Effector memory CD4-positive, alpha-beta T cell (primary cell): Measurements from ENCODE around the gene FAM184A.
A peak's percentile ranks its signal among the peaks of the same experiment; 100 is the strongest.
"Not testable (repeated sequence)": the region's sequence is repeated elsewhere in the genome, so short reads cannot be mapped to it uniquely, and the experiment has no call there.

Experiments used
- DNase-seq, 3 donors: peaks; one replicate each; pipeline ENCODE4 v3.0.0-alpha.2; 2020
- H3K27ac ChIP-seq: 2 replicates; pipeline ENCODE4 v1.7.0; 2013; ENCODE audit warnings: mild to moderate bottlenecking, low read length, moderate library complexity; ENCODE audit not compliant: insufficient read depth, poor library complexity, severe bottlenecking
- H3K27me3 ChIP-seq: replicated peaks from 2 replicates; pipeline ENCODE4 v1.7.0; 2013; ENCODE audit warnings: mild to moderate bottlenecking, low read length; ENCODE audit not compliant: insufficient read depth, control insufficient read depth, poor library complexity, severe bottlenecking
- H3K36me3 ChIP-seq: 2 replicates; pipeline ENCODE4 v1.7.0; 2013; ENCODE audit warnings: mild to moderate bottlenecking, low read length, moderate library complexity; ENCODE audit not compliant: control insufficient read depth, insufficient read depth
- H3K4me1 ChIP-seq: 2 replicates; pipeline ENCODE4 v1.7.0; 2013; ENCODE audit warnings: low read length, mild to moderate bottlenecking; ENCODE audit not compliant: control insufficient read depth, insufficient read depth, poor library complexity, severe bottlenecking
- H3K4me3 ChIP-seq: 2 replicates; pipeline ENCODE4 v1.7.0; 2013; ENCODE audit warnings: low read length, low read depth, mild to moderate bottlenecking; ENCODE audit not compliant: insufficient read depth, poor library complexity, severe bottlenecking
- H3K9me3 ChIP-seq: 2 replicates; pipeline ENCODE4 v1.7.0; 2013; ENCODE audit warnings: mild to moderate bottlenecking, low read length, moderate library complexity; ENCODE audit not compliant: control insufficient read depth

FAM184A gene

DNA sequence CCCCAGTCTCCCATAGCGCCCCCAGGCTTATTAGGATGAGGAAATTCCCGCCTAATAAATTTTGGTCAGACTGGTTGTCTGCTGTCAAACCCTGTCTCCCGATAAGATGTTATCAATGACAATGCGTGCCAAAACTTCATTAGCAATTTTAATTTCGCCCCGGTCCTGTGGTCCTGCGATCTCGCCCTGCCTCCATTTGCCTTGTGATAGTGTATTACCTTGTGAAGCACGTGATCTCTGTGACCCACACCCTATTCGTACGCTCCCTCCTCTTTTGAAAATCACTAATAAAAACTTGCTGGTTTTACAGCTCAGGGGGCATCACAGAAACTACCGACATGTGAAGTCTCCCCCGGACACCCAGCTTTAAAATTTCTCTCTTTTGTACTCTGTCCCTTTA lies 40.6 kb upstream of the FAM184A start:
- not testable (repeated sequence) for H3K36me3 ChIP-seq, H3K4me3 ChIP-seq, H3K27me3 ChIP-seq, DNase-seq, H3K4me1 ChIP-seq, H3K9me3 ChIP-seq, H3K27ac ChIP-seq

DNA sequence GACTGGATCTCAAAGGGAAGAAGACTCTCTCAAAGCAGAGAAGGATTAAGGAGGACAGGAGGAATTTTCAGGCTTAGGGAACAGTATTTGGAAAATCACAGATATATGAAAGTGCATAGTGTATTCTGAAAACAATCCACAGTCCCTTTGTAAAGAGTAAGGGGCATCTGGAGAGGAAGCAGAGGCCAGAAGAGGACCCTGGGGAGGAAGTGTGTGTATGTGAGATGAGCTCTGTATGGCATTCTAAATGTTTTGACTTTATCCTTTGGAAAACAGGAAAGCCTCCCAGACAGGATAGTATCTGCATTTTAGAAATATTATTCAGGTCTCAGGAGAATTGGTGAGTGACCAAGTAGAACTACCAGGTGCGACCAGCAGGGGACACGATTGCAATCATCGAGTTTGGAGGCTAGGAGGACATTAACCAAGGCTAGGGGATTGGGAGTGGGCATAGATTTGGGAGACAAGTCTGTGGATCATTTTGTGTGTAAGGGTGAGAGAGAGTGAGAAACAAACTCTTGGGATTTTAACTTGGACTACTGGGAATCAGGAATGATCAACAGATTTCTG lies 38.3 kb upstream of the FAM184A start:
- H3K27ac ChIP-seq: no peak overlapping the region
- no peak for DNase-seq
- H3K4me1 ChIP-seq: no peaks in the 10 kb centered on the region
- H3K4me3 ChIP-seq: no peak overlapping the region
- no peaks in the 10 kb centered on the region for H3K27me3 ChIP-seq
- no peaks in the 10 kb centered on the region for H3K36me3 ChIP-seq
- no peaks in the 10 kb centered on the region for H3K9me3 ChIP-seq

DNA sequence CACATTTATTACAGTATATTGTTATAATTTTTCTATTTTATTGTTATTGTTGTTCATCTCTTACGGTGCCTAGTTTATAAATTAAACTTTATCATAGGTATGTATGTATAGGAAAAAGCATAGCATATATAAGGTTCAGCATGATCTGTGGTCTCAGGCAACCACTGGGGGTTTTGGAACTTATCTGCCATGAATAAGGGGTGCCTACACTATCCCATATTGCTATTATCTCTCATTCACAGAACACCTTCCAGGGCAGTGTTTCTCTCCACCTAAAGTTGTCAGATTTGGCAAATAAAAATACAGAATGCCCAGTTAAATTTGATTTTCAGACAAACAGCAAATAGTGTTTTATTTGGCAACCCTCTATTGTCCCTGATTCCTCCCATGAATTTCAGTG lies 35.5 kb upstream of the FAM184A start:
- DNase-seq: no peak
- Histone ChIP-seq H3K4me3 (no peak overlapping the region), H3K27me3 (no peaks in the 10 kb centered on the region), H3K36me3 (no peaks in the 10 kb centered on the region), H3K27ac (no peak overlapping the region), H3K4me1 (peaks cover 3% of the 10 kb centered on the region), H3K9me3 (no peaks in the 10 kb centered on the region)

DNA sequence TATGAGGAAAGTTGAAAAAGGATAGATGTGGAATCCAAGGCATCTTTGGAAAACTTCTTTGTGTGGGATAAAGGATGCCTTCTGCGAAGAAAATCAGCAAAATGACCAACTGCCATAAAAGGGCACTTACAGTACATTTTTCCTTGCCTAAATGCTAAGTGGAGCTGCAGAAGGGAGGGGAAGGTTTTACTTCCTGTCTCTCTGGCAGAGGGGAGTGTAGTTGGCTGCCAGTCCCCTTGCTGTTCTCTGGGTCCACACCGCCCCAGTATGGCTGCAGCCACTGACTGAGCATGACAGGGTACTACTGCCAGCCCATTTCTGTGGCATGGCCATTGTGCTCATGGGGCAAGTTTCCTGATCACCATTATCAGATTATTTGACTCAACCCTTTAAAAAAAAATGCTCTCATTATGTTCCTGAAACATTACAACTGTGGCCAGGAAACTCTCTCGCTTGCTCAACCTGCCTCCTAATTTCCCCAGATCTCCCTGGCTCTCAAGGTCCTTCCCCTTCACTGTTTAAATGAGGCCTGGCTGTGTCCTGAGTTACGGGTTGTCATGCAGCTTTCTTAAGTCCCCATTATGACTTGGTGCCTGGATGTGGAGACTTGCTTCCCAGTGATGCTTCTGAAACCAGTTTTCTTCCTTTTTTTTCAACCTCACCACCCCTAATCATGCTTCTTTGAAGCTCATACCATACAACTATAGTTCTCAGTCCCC lies 34.5 kb upstream of the FAM184A start:
- H3K36me3 ChIP-seq: no peaks in the 10 kb centered on the region
- H3K4me3 ChIP-seq: no peak overlapping the region
- peaks cover 3% of the 10 kb centered on the region for H3K4me1 ChIP-seq
- no peak for DNase-seq
- H3K9me3 ChIP-seq: no peaks in the 10 kb centered on the region
- H3K27me3 ChIP-seq: no peaks in the 10 kb centered on the region
- no peak overlapping the region for H3K27ac ChIP-seq

DNA sequence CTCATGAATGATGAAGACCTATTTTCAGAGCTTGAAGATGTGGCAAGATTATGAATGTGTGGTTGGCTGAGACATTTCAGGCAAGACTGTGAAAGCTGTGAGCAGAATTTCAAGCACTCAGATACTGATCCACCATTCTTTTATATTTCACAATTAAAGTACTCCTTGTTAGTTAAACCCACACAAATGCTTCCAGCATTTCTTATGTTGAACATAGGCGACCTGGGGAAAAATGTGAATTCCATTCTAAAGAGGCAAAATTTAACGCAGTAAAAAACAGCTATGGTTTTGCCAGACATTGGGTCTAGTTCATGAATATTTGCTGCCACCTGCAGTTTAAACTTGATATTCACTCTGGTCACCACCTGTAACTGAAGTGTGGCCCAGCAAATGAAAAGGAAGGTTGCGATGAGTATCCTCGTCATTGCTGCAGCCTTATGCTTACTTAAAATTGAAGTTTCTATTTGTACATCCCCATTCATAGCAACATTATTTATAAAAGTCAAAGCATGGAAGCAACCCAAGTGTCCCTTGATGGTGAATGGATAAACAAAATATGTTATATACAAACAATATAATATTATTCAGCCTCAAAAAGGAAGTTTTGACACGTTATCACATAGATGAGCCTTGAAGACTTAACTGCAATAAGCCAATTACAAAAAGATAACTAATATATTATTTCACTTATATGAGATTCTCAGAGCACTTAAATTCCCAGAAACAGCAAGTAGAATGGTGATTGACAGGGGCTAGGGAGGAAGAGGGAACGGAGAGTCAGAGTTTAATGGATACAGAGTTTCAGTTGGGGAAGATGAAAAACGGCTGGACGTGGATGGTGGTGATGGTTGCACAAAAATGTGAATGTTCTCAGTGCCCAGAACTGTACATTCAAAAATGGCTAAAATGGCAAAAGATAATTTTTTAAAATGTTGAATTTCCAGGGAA lies 32.4 kb upstream of the FAM184A start:
- no peak overlapping the region for H3K27ac ChIP-seq
- H3K27me3 ChIP-seq: no peaks in the 10 kb centered on the region
- peaks cover 3% of the 10 kb centered on the region for H3K4me1 ChIP-seq
- H3K9me3 ChIP-seq: no peaks in the 10 kb centered on the region
- no peaks in the 10 kb centered on the region for H3K36me3 ChIP-seq
- H3K4me3 ChIP-seq: no peak overlapping the region
- DNase-seq: peak in 1 of 3 donors; percentile 11

DNA sequence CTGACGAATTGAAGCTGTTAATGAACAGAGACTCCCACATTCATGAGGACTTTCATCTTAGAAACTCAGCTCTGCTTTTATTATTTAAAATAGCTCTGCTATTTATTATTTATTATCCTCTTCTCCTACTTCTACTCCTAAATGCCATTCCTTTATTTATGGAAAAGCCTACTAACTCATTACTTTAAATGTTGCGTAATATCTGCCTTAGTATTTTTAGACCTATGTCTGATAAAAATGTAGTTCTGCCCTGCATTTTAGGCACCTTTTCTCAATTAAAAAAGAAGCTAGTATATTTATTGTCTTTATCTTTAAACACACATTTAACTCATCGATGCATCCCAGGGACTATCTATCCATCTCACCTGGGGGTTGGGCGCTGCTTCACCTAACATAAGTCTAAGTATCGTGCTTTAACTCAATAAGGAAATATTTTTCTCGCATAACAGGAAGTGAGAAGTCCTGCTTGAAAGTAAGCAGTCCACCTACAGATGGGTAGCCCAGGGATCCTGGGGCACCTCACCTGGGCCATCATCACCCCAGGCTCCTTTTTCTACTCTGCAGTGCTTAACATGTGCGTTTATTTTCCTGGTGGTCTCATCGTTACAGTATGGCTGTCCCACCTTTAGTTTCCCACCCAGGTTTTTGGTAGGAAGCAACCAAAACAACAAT lies 31.3 kb upstream of the FAM184A start:
- no peak overlapping the region for H3K4me3 ChIP-seq
- H3K9me3 ChIP-seq: no peaks in the 10 kb centered on the region
- no peak for DNase-seq
- no peak overlapping the region for H3K27ac ChIP-seq
- no peaks in the 10 kb centered on the region for H3K27me3 ChIP-seq
- no peaks in the 10 kb centered on the region for H3K36me3 ChIP-seq
- H3K4me1 ChIP-seq: peaks cover 3% of the 10 kb centered on the region

DNA sequence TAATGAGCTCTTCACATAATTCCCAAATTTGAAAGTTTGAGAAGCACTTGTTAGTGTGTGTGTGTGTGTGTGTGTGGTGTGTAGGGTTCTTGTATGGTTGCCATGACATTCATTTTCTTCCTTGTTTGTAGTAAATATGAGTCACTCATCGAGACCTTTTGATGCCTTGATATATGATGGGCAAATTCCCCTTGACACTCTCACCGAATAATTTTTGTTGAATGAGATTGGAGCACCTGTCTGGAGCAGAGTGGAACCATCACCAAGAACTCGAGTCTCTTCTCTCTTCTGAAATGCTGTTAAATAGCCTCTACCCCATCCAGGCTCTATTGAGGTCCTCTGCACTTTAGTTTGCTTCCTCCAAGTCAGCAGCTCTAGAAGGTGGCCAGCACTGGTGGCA lies 29.6 kb upstream of the FAM184A start:
- no peak overlapping the region for H3K27ac ChIP-seq
- H3K4me1 ChIP-seq: peaks cover 3% of the 10 kb centered on the region
- H3K9me3 ChIP-seq: no peaks in the 10 kb centered on the region
- H3K27me3 ChIP-seq: no peaks in the 10 kb centered on the region
- DNase-seq: no peak
- no peaks in the 10 kb centered on the region for H3K36me3 ChIP-seq
- no peak overlapping the region for H3K4me3 ChIP-seq

DNA sequence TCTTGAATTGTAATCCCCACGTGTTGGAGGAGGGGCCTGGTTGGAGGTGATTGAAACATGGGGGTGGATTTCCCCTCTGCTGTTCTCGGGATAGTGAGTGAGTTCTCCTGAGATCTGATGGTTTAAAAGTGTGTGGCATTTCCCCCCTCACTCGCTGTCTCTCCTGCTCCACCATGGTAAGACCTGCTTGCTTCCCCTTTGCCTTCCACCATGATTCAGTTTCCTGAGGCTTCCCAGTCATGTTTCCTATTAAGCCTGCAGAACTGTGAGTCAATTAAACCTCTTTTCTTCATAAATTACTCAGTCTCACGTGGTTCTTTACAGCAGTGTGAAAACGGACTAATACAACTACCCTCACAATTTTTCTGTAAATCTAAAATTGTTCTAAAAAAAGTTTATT lies 26.8 kb upstream of the FAM184A start:
- Histone ChIP-seq H3K9me3 (no peaks in the 10 kb centered on the region), H3K36me3 (no peaks in the 10 kb centered on the region), H3K4me3 (no peak overlapping the region), H3K4me1 (no peaks in the 10 kb centered on the region), H3K27ac (no peak overlapping the region), H3K27me3 (no peaks in the 10 kb centered on the region)
- DNase-seq: no peak

DNA sequence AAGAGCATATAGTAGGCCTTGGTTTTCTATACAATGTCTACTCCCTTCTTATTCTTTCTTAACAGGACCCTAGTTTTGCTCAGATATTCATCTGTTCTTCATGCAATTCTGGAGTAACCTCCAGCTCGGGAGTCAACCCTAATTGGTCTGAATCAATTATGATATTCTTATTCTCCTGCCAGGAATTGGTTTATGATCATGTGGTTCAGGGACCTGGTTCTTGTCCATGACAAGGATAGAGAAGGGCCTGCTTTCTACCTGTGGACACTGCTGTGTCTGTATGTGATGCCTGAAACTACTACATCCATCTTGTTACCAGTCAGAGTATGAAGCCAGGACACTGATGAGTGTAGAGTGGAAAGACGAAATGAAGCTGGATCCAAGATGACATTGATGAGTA lies 24.4 kb upstream of the FAM184A start:
- Histone ChIP-seq H3K4me1 (no peaks in the 10 kb centered on the region), H3K36me3 (no peaks in the 10 kb centered on the region), H3K9me3 (no peaks in the 10 kb centered on the region), H3K4me3 (no peak overlapping the region), H3K27me3 (no peaks in the 10 kb centered on the region), H3K27ac (no peak overlapping the region)
- no peak for DNase-seq
